ENCODE results near the gene ARHGAP22.
"Not testable (repeated sequence)": the region's sequence is repeated elsewhere in the genome, so short reads cannot be mapped to it uniquely, and the experiment has no call there.

ARHGAP22 gene

GRCh38 chr10:48604991-48605508, at the start of gene ARHGAP22:
TSS of gene ARHGAP22 (minus strand) at chr10:48605073. CDS start at chr10:48604796, 277 bp downstream.
- no peak for DNase-seq

GRCh38 chr10:48653944-48654698, 49.2 kb upstream of the ARHGAP22 start:
- no peak for DNase-seq

GRCh38 chr10:48653347-48653746, 48.5 kb upstream of the ARHGAP22 start:
- DNase-seq = no peak

GRCh38 chr10:48652344-48652743, 47.5 kb upstream of the ARHGAP22 start:
- DNase-seq = no peak

- no peak for DNase-seq
These were observed 47.0 kb upstream of the ARHGAP22 start for GRCh38 chr10:48651839-48652238.

- no peak for DNase-seq
These were observed 46.4 kb upstream of the ARHGAP22 start for GRCh38 chr10:48651293-48651692.

GRCh38 chr10:48649349-48649944, 44.6 kb upstream of the ARHGAP22 start:
- DNase-seq = no peak

- no peak for DNase-seq
These were observed 43.5 kb upstream of the ARHGAP22 start for GRCh38 chr10:48648172-48648942.

GRCh38 chr10:48647073-48647472, 42.2 kb upstream of the ARHGAP22 start:
- DNase-seq = not testable (repeated sequence)

GRCh38 chr10:48645600-48645999, 40.7 kb upstream of the ARHGAP22 start:
- DNase-seq = no peak

- DNase-seq = not testable (repeated sequence)
These were observed 36.3 kb upstream of the ARHGAP22 start for GRCh38 chr10:48641099-48641690.

GRCh38 chr10:48640326-48640725, 35.5 kb upstream of the ARHGAP22 start:
- DNase-seq = no peak

GRCh38 chr10:48639632-48640031, 34.8 kb upstream of the ARHGAP22 start:
- DNase-seq = no peak

- DNase-seq = no peak
These were observed 34.1 kb upstream of the ARHGAP22 start for GRCh38 chr10:48638739-48639527.

- no peak for DNase-seq
These were observed 33.3 kb upstream of the ARHGAP22 start for GRCh38 chr10:48638158-48638557.

- no peak for DNase-seq
These were observed 32.0 kb upstream of the ARHGAP22 start for GRCh38 chr10:48636901-48637300.

- DNase-seq = no peak
These were observed 31.4 kb upstream of the ARHGAP22 start for GRCh38 chr10:48636231-48636630.

GRCh38 chr10:48634984-48635557, 30.2 kb upstream of the ARHGAP22 start:
- DNase-seq = no peak

GRCh38 chr10:48634198-48634983, 29.5 kb upstream of the ARHGAP22 start:
- DNase-seq = no peak

- DNase-seq = no peak
These were observed 28.7 kb upstream of the ARHGAP22 start for GRCh38 chr10:48633381-48634197.

Data from NCI-H1436 (cell line).